ENCODE measurements around the gene UBE2E2. TPM values are rescaled to one million over a fixed set of nuclear protein-coding genes. Genes with fewer than 3 reads are reported as not detected.
A peak's percentile ranks its signal among the peaks of the same experiment; 100 is the strongest.

The UBE2E2 gene
- total RNA-seq, 1 experiment from 2014 or later: 54.9 TPM

DNA sequence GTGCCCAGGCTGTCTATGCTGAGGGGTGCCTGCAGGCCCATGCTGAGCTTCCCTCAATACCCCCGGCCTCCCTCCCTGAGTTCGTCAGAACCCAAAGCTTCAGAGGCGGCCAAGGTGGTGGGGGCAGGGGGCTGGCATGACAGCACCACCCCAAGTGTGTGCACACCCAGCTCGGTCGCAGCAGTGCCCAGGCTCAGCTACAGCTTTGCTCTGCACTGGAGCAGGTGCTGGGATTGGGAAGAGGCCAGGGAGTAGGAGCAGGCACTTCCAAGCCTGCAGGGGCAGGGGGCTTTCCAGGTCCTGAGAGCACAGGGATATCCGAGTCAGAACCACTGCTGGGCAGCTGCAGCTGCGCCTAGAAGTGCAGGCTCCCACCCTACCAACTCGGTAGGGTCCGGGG lies 283.9 kb downstream of the UBE2E2 start (continued):
- TF ChIP-seq, protein P1, sequence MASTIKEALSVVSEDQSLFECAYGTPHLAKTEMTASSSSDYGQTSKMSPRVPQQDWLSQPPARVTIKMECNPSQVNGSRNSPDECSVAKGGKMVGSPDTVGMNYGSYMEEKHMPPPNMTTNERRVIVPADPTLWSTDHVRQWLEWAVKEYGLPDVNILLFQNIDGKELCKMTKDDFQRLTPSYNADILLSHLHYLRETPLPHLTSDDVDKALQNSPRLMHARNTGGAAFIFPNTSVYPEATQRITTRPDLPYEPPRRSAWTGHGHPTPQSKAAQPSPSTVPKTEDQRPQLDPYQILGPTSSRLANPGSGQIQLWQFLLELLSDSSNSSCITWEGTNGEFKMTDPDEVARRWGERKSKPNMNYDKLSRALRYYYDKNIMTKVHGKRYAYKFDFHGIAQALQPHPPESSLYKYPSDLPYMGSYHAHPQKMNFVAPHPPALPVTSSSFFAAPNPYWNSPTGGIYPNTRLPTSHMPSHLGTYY (CRISPR knock-in tag; IDR thresholded peaks at IDR 0.05): no peak

DNA sequence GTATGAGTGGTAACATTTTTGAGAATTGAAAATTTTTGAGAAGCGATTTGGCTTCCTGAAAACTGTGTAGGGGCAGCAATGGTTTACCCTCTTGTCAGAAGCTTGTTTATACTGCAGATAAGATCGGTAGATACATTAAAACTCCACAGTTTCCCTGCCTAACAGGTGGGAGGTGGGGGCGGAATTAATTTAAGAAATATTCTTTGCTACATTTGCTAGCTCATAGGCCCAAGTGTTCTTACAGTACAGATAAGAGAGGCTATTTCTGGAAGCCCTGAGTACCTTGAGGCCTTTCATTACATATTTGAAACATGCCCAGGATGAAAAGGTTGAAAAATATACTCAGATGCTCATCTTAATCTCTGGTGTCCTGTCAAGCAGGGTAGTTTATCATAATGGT lies 285.5 kb downstream of the UBE2E2 start:
- no peak for DNase-seq (ENCODE audit: low spot score)
- H3K4me1 Mint-ChIP-seq: peaks cover 21% of the 10 kb centered on the region
- peaks cover 23% of the 10 kb centered on the region for H3K36me3 Mint-ChIP-seq
- no peaks in the 10 kb centered on the region for H3K27me3 Mint-ChIP-seq (ENCODE audit: low read depth)
- CTCF ChIA-PET: no interaction called here
- no peak overlapping the region for H3K27ac Mint-ChIP-seq
- H3K9me3 Mint-ChIP-seq: peaks cover 17% of the 10 kb centered on the region
- H3K4me3 Mint-ChIP-seq: no peak overlapping the region
- no peak for TF ChIP-seq IRF2 (CRISPR knock-in tag; IDR thresholded peaks at IDR 0.05; ENCODE audit: borderline replicate concordance, low read depth)
- TF ChIP-seq FOXK1 (CRISPR knock-in tag; IDR thresholded peaks at IDR 0.05): no peak
- no peak for TF ChIP-seq HMGA2 (CRISPR knock-in tag; IDR thresholded peaks at IDR 0.05)
- no peak for TF ChIP-seq ZNF263 (CRISPR knock-in tag; IDR thresholded peaks at IDR 0.05; ENCODE audit: low read depth)
- no peak for TF ChIP-seq ZNF121 (CRISPR knock-in tag; IDR thresholded peaks at IDR 0.05)
- POLR2A ChIA-PET: no interaction called here
- ATAC-seq: no peak

DNA sequence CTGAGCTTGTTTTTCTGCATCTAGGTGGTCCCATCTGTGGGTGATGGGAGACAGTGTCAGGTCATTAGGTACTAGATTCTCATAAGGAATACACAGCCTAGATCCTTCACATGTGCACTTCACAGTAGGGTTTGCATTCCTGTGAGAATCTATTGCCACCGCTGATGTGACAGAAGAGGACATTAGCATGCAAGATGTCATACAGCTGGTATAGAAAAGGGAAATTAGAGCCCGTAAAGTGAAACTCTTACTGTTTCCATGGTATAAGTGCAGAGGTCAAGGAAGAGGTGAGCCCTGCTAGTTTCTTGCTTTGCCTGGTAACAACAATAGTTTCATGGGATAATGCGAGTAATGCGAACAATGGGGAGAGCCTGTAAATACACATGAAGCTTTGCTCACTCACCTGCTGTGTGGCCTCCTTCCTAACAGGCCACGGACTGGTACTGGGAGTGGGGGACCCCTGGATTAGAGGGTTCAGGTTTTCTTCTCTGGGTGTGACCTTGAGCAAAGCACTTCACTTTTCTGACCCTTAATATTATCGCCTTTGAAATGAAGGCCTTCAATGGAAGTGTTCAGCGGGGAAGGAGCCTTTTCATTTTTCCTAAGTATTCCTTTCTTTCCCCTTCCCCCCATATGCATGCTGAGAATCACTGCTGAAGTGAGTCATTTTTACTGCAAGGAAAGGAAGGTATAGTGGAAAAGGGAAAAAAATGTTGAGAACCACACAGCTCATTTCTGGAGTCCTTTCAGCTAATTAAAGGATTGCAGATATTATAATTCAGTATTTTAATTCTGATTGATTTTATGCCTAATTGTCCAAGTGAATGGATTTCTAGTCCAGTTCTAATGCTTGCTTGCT lies 286.4 kb downstream of the UBE2E2 start:
- Mint-ChIP-seq H3K36me3 (peaks cover 19% of the 10 kb centered on the region), H3K27me3 (ENCODE audit: low read depth) (no peaks in the 10 kb centered on the region), H3K4me1 (peaks cover 17% of the 10 kb centered on the region), H3K27ac (peak overlapping the region; percentile 17), H3K9me3 (peaks cover 13% of the 10 kb centered on the region), H3K4me3 (no peak overlapping the region)
- POLR2A ChIA-PET: interaction anchor here (0.6 kb wide), 1 partner anchor 48 kb away, joined by 5 read pairs; no protein-coding TSS in a partner anchor
- no peak for TF ChIP-seq MXD4 (CRISPR knock-in tag; IDR thresholded peaks at IDR 0.05; ENCODE audit: borderline replicate concordance)
- ATAC-seq: peak; percentile 68
- no peak for DNase-seq (ENCODE audit: low spot score)
- CTCF ChIA-PET: no interaction called here

DNA sequence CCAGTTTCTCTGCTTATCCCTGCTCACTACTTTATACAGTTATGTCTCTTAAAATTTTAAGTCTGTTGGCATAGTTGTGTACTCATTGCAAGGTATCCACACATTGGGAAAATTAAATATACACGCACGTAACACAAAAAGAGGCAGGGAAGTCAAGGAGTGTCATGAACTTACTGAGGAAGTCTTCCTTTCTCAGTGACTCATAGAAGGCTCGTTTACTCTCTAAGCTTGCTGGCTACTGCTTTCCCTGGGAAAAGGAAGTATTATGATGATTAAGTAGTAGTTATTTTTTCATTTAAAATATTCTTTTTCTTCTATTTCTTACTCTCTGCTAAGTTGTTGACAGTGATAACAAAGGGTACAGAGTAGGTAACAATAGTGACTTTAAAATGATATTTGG lies 287.3 kb downstream of the UBE2E2 start:
- CTCF ChIA-PET: no interaction called here
- H3K27ac Mint-ChIP-seq: peak overlapping the region; percentile 73; the same call in 1 of the 2 replicates

More for the DNA sequence above, 287.3 kb downstream of the UBE2E2 start:
- Mint-ChIP-seq H3K4me3 (no peak overlapping the region), H3K36me3 (peaks cover 13% of the 10 kb centered on the region), H3K4me1 (peaks cover 17% of the 10 kb centered on the region), H3K27me3 (ENCODE audit: low read depth) (no peaks in the 10 kb centered on the region), H3K9me3 (peaks cover 8% of the 10 kb centered on the region)
- TF ChIP-seq, protein P2, sequence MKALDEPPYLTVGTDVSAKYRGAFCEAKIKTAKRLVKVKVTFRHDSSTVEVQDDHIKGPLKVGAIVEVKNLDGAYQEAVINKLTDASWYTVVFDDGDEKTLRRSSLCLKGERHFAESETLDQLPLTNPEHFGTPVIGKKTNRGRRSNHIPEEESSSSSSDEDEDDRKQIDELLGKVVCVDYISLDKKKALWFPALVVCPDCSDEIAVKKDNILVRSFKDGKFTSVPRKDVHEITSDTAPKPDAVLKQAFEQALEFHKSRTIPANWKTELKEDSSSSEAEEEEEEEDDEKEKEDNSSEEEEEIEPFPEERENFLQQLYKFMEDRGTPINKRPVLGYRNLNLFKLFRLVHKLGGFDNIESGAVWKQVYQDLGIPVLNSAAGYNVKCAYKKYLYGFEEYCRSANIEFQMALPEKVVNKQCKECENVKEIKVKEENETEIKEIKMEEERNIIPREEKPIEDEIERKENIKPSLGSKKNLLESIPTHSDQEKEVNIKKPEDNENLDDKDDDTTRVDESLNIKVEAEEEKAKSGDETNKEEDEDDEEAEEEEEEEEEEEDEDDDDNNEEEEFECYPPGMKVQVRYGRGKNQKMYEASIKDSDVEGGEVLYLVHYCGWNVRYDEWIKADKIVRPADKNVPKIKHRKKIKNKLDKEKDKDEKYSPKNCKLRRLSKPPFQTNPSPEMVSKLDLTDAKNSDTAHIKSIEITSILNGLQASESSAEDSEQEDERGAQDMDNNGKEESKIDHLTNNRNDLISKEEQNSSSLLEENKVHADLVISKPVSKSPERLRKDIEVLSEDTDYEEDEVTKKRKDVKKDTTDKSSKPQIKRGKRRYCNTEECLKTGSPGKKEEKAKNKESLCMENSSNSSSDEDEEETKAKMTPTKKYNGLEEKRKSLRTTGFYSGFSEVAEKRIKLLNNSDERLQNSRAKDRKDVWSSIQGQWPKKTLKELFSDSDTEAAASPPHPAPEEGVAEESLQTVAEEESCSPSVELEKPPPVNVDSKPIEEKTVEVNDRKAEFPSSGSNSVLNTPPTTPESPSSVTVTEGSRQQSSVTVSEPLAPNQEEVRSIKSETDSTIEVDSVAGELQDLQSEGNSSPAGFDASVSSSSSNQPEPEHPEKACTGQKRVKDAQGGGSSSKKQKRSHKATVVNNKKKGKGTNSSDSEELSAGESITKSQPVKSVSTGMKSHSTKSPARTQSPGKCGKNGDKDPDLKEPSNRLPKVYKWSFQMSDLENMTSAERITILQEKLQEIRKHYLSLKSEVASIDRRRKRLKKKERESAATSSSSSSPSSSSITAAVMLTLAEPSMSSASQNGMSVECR (CRISPR knock-in tag; IDR thresholded peaks at IDR 0.05; ENCODE audit: borderline replicate concordance): no peak
- TF ChIP-seq, protein P3, sequence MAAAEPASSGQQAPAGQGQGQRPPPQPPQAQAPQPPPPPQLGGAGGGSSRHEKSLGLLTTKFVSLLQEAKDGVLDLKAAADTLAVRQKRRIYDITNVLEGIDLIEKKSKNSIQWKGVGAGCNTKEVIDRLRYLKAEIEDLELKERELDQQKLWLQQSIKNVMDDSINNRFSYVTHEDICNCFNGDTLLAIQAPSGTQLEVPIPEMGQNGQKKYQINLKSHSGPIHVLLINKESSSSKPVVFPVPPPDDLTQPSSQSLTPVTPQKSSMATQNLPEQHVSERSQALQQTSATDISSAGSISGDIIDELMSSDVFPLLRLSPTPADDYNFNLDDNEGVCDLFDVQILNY (CRISPR knock-in tag; IDR thresholded peaks at IDR 0.05): no peak
- TF ChIP-seq, protein P4, sequence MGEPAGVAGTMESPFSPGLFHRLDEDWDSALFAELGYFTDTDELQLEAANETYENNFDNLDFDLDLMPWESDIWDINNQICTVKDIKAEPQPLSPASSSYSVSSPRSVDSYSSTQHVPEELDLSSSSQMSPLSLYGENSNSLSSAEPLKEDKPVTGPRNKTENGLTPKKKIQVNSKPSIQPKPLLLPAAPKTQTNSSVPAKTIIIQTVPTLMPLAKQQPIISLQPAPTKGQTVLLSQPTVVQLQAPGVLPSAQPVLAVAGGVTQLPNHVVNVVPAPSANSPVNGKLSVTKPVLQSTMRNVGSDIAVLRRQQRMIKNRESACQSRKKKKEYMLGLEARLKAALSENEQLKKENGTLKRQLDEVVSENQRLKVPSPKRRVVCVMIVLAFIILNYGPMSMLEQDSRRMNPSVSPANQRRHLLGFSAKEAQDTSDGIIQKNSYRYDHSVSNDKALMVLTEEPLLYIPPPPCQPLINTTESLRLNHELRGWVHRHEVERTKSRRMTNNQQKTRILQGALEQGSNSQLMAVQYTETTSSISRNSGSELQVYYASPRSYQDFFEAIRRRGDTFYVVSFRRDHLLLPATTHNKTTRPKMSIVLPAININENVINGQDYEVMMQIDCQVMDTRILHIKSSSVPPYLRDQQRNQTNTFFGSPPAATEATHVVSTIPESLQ (CRISPR knock-in tag; IDR thresholded peaks at IDR 0.05): no peak
- TF ChIP-seq NFYB (CRISPR knock-in tag; conservative IDR thresholded peaks at IDR 0.05; ENCODE audit: low read depth) (no peak), FOXK1 (CRISPR knock-in tag; IDR thresholded peaks at IDR 0.05) (no peak), NFE2L1 (CRISPR knock-in tag; IDR thresholded peaks at IDR 0.05) (no peak), ETV6 (CRISPR knock-in tag; IDR thresholded peaks at IDR 0.05) (no peak), CBFB (CRISPR knock-in tag; IDR thresholded peaks at IDR 0.05; ENCODE audit: low read depth) (no peak), MYBL2 (CRISPR knock-in tag; IDR thresholded peaks at IDR 0.05) (no peak), JUN (CRISPR knock-in tag; IDR thresholded peaks at IDR 0.05) (no peak), GRHL2 (CRISPR knock-in tag; IDR thresholded peaks at IDR 0.05; ENCODE audit: insufficient replicate concordance, severe bottlenecking) (no peak), ZNF138 (CRISPR knock-in tag; conservative IDR thresholded peaks at IDR 0.05) (no peak)
- POLR2A ChIA-PET: interaction anchor here (0.6 kb wide), 1 partner anchor 49 kb away, joined by 5 read pairs; no protein-coding TSS in a partner anchor
- no peak for DNase-seq (ENCODE audit: low spot score)
- no peak for ATAC-seq

Measured in WTC11 (cell line).